Heart left ventricle (tissue), 16 donors: Measurements from ENCODE around the gene L2HGDH. TPM values are rescaled to one million over a fixed set of nuclear protein-coding genes. Genes with fewer than 3 reads are reported as not detected.

Source experiments
- ATAC-seq, 4 donors: fragments of 200-7000 bp; cut with Tn5 transposase; one replicate each; pipeline ENCODE4 v1.9.1; 2020 to 2022; ENCODE audit warnings: moderate library complexity in 4 of 4, mild to moderate bottlenecking in 3 of 4, moderate number of reproducible peaks in 1 of 4
- DNase-seq, 5 donors: peaks; one replicate each; pipeline ENCODE4 v3.0.0-alpha.2; 2020
- H3K27ac ChIP-seq, 12 donors: fragments of 200-600 bp; sonication (generic) in 4 of 12; one replicate each; pipeline versions ENCODE4 v1.5.0 to v1.8.0; 2016 to 2022; ENCODE audit warnings: mild to moderate bottlenecking in 2 of 12
- H3K27me3 ChIP-seq, 9 donors: fragments of 200-600 bp; sonication (generic) in 2 of 9; one replicate each; pipeline versions ENCODE4 v1.5.1 to v1.8.0; 2016 to 2022; ENCODE audit warnings: mild to moderate bottlenecking in 3 of 9
- H3K36me3 ChIP-seq, 9 donors: fragments of 200-600 bp; sonication (generic) in 2 of 9; one replicate each; pipeline versions ENCODE4 v1.5.0 to v1.8.0; 2018 to 2022; ENCODE audit warnings: mild to moderate bottlenecking in 2 of 9
- H3K4me1 ChIP-seq, 12 donors: fragments of 200-600 bp; sonication (generic) in 4 of 12; one replicate each; pipeline versions ENCODE4 v1.5.0 to v1.8.0; 2016 to 2022; ENCODE audit warnings: mild to moderate bottlenecking in 3 of 12
- H3K4me3 ChIP-seq, 12 donors: fragments of 200-600 bp; sonication (generic) in 4 of 12; one replicate each; pipeline versions ENCODE4 v1.5.0 to v1.8.0; 2017 to 2022; ENCODE audit warnings: mild to moderate bottlenecking in 9 of 12, moderate library complexity in 4 of 12
- H3K9me3 ChIP-seq, 12 donors: fragments of 200-600 bp; sonication (generic) in 4 of 12; one replicate each; pipeline versions ENCODE4 v1.5.0 to v1.8.0; 2016 to 2022; ENCODE audit warnings: mild to moderate bottlenecking in 1 of 12
- CTCF ChIP-seq, 12 donors: fragments of 200-600 bp; sonication (generic) in 4 of 12; IDR thresholded peaks; one replicate each; pipeline versions ENCODE4 v1.5.0 to v1.8.0; 2018 to 2022; ENCODE audit warnings: antibody characterized with exemption in 12 of 12, mild to moderate bottlenecking in 5 of 12
- POLR2A ChIP-seq, 2 donors: fragments of 450-650 bp; IDR thresholded peaks; one replicate each; pipeline ENCODE4 v1.6.1; 2017; ENCODE audit warnings: antibody characterized with exemption in 2 of 2, mild to moderate bottlenecking in 2 of 2, moderate library complexity in 2 of 2
- WGBS, 4 donors: extraction: QIAGEN DNeasy Blood & Tissue Kit in 2 of 4; methylation state at CpG; one replicate each; pipeline versions ENCODE4 v1.1.5 to v1.1.7; 2013 to 2018; 5-methylcytosine and 5-hydroxymethylcytosine counted together
- intact Hi-C, 10 donors: fragments of 100-400 bp; cut with DNase I; formaldehyde crosslinking; loops; one replicate each; pipeline versions ENCODE4 v1.11.1 to v1.14.2; 2022
- polyA plus RNA-seq, 2 donors: library from polyadenylated mRNA; stranded (reverse); fragments of 200-250 nt; gene quantifications; one replicate each; pipeline ENCODE4 v1.2.3, GENCODE V29; 2013
- total RNA-seq, 9 donors: library from RNA; depleted of rRNA in 2 of 9; stranded (reverse); fragments of >200 nt in 2 of 9; fragmentation: NEBNext Ultra II Directional in 3 of 9; extraction: Animal tissue kit (Norgen Biotek cat#: 25700) in 3 of 9; gene quantifications; one replicate each; pipeline versions ENCODE4 v1.1.0 to v1.2.4, GENCODE V29; 2016 to 2023
- donor health status: ischemic (EF 13 %, LVEDD 7.1; RV severe dilation, severe dysfunction).
- donor health status: healthy with polysubstance abuse.
- donor health status: DM: no; HTN: yes; CAD: no.
- donor health status: DM: no; HTN: no; CAD: no.
- donor health status: ischemic (EF 25% LVEDD 6.9; RV normal size, moderate dysfunction).
- donor health status: ischemic (EF 25% LVEDD 5.7; RV mildly dilated, moderate dysfunction).
- donor health status: healthy.
- donor health status: DM: yes; HTN: yes; CAD: no.
- donor health status: ischemic (EF 35%, LVEDD 5.7; RV mildly dilated, moderate dysfunction).
- donor health status: nonischemic (EF 11% LVEDD 7.7; RV severe dilation, severe dysfunction).
- donor health status: DM: yes; HTN: yes; CAD: no.
- donor health status: PGD.
- donor health status: ischemic (EF 29% LVEDD 5.4; RV normal size, mild dysfunction).
- donor health status: nonischemic (EF 23%, LVEDD 6.1; RV moderate dilation, normal function).

The L2HGDH gene
- total and polyA plus RNA-seq, 11 donors: 2.5 to 12.2 (median 9.1) TPM

- H3K4me3 ChIP-seq: no peak overlapping the region
- ATAC-seq (no peak), DNase-seq (no peak)
- H3K4me1 ChIP-seq: peaks cover 0 to 24% (median 6%) of the 10 kb centered on the region in 12 donors
- H3K27ac ChIP-seq: peak overlapping the region in 1 of 12 donors; percentile 68
- no peaks in the 10 kb centered on the region for H3K36me3 ChIP-seq
- intact Hi-C loops: loop anchor here in 4 of 10 donors (5.0 to 10.0 kb wide), 2 partner anchors 46 to 48 kb away; partner anchors contain the start of gene CDKL1 (in 4 of the 4)
- TF ChIP-seq CTCF (IDR thresholded peaks at IDR 0.05): no peak
- no peak for TF ChIP-seq POLR2A (IDR thresholded peaks at IDR 0.05)
- H3K27me3 ChIP-seq: no peaks in the 10 kb centered on the region
- no peaks in the 10 kb centered on the region for H3K9me3 ChIP-seq
Measured at GRCh38 chr14:50348933-50349332, 36.9 kb upstream of the L2HGDH start.

- H3K27me3 ChIP-seq: no peaks in the 10 kb centered on the region
- no peaks in the 10 kb centered on the region for H3K36me3 ChIP-seq
- H3K4me3 ChIP-seq: no peak overlapping the region
- ATAC-seq (peak in 2 of 4 donors; percentile 41 to 50), DNase-seq (no peak)
- H3K9me3 ChIP-seq: no peaks in the 10 kb centered on the region
- WGBS, 4 donors: 0 to 98% (median 49%) methylated on average over 1 of the region's 1 CpG
- intact Hi-C loops: loop anchor here in 4 of 10 donors (5.0 to 10.0 kb wide), 2 partner anchors 47 to 50 kb away; partner anchors contain the start of gene CDKL1 (in 4 of the 4)
- H3K27ac ChIP-seq: peak overlapping the region in 2 of 12 donors; percentile 2 to 68
- no peak for TF ChIP-seq POLR2A (IDR thresholded peaks at IDR 0.05)
- TF ChIP-seq CTCF (IDR thresholded peaks at IDR 0.05): no peak
- H3K4me1 ChIP-seq: peaks cover 0 to 38% (median 19%) of the 10 kb centered on the region in 12 donors
Measured at GRCh38 chr14:50347521-50347920, 35.5 kb upstream of the L2HGDH start.

- H3K27ac ChIP-seq: peak overlapping the region in 4 of 12 donors; percentile 10 to 64 (median 26)
- DNase-seq (no peak), ATAC-seq (peak in 1 of 4 donors; percentile 55)
- H3K36me3 ChIP-seq: no peaks in the 10 kb centered on the region
- H3K27me3 ChIP-seq: no peaks in the 10 kb centered on the region
- 50 to 58% (median 55%) methylated on average over 6 of the region's 6 CpGs for WGBS, 4 donors
- peaks cover 0 to 43% (median 27%) of the 10 kb centered on the region in 12 donors for H3K4me1 ChIP-seq
- intact Hi-C loops: loop anchor here in 5 of 10 donors (1.0 to 10.0 kb wide), 3 partner anchors 15 to 51 kb away; partner anchors contain the start of gene CDKL1 (in 4 of the 5)
- no peak overlapping the region for H3K4me3 ChIP-seq
- no peak for TF ChIP-seq POLR2A (IDR thresholded peaks at IDR 0.05)
- no peak for TF ChIP-seq CTCF (IDR thresholded peaks at IDR 0.05)
- H3K9me3 ChIP-seq: no peaks in the 10 kb centered on the region
Measured at GRCh38 chr14:50345846-50346422, 33.9 kb upstream of the L2HGDH start.

GRCh38 chr14:50344876-50345563, 33.0 kb upstream of the L2HGDH start:
- ATAC-seq: no peak
- TF ChIP-seq POLR2A (IDR thresholded peaks at IDR 0.05) (no peak), CTCF (IDR thresholded peaks at IDR 0.05) (no peak)
- DNase-seq: no peak
- H3K36me3 ChIP-seq: peaks cover 0 to 3% (median 0%) of the 10 kb centered on the region in 9 donors
- no peaks in the 10 kb centered on the region for H3K9me3 ChIP-seq
- peak overlapping the region in 1 of 12 donors; percentile 64 for H3K27ac ChIP-seq
- H3K27me3 ChIP-seq: no peaks in the 10 kb centered on the region
- H3K4me1 ChIP-seq: peaks cover 0 to 43% (median 26%) of the 10 kb centered on the region in 12 donors
- H3K4me3 ChIP-seq: no peak overlapping the region
- WGBS, 4 donors: 75 to 81% (median 76%) methylated on average over 4 of the region's 4 CpGs
- intact Hi-C loops: loop anchor here in 7 of 10 donors (5.0 to 10.0 kb wide), 4 partner anchors 50 to 193 kb away; partner anchors contain the start of genes CDKL1 (in 5 of the 7) and MAP4K5 (in 4 of the 7)
